HepG2 (cell line): ENCODE data around the gene WNK2. TPM values are rescaled to one million over a fixed set of nuclear protein-coding genes. Genes with fewer than 3 reads are reported as not detected.

Experiments used
- ATAC-seq: fragments of 200-7000 bp; cut with Tn5 transposase; 3 replicates; pipeline ENCODE4 v1.9.1; 2020; ENCODE audit warnings: mild to moderate bottlenecking, moderate library complexity
- BruUV-seq: library from RNA; stranded (reverse); fragments of 400-500 nt; replicated peaks from 2 replicates; lab custom pipeline; 2021; lab: Mats Ljungman, UMichigan
- CTCF ChIA-PET: fragments of 300-600 bp; formaldehyde crosslinking; extraction: SDS; loops from one replicate; lab custom pipeline; 2021; ENCODE audit warnings: low total read pairs, inconsistent platforms, low intra/inter-chr PET ratio; lab: Yijun Ruan, JAX
- POLR2A ChIA-PET: fragments of 350-600 bp; sonication (Branson Sonifier 250); formaldehyde crosslinking; loops from one replicate; lab custom pipeline; 2020; ENCODE audit warnings: antibody characterized with exemption, inconsistent platforms; lab: Yijun Ruan, JAX
- DNase-seq: peaks from one replicate; pipeline ENCODE4 v3.0.0-alpha.2; 2015; ENCODE audit warnings: low spot score
- FAIRE-seq: peaks from 3 replicates; lab custom pipeline; 2011; peaks lifted over from hg19 to GRCh38; lab: Jason Lieb, UNC
- H2AFZ ChIP-seq: one replicate; pipeline ENCODE4 v1.6.1; 2011; ENCODE audit warnings: low read length, inconsistent platforms
- H3K27ac ChIP-seq: fragments of 300-600 bp; 3 replicates; pipeline ENCODE4 v1.8.0; 2011; ENCODE audit warnings: mixed run types, mild to moderate bottlenecking, mixed read lengths, low read length, inconsistent platforms; ENCODE audit not compliant: insufficient read depth; ENCODE audit errors: extremely low read length
- H3K27me3 ChIP-seq, 2 experiments: fragments of 200-600 bp in 1 of 2; 2 replicates in 1 of 2; 3 replicates in 1 of 2; pipeline versions ENCODE4 v1.6.0 to v1.8.0; 2011; ENCODE audit warnings: low read length in 2 of 2, mild to moderate bottlenecking in 2 of 2, moderate library complexity in 2 of 2, inconsistent platforms in 1 of 2; ENCODE audit not compliant: insufficient read depth in 2 of 2, control insufficient read depth in 1 of 2
- H3K36me3 ChIP-seq, 2 experiments: fragments of 200-600 bp in 1 of 2; replicated peaks in 1 of 2; 2 replicates in 1 of 2; 3 replicates in 1 of 2; pipeline versions ENCODE4 v1.5.1 to v1.8.0; 2011; ENCODE audit warnings: low read length in 2 of 2, inconsistent platforms in 1 of 2; ENCODE audit not compliant: insufficient read depth in 2 of 2, control insufficient read depth in 1 of 2
- H3K4me1 ChIP-seq: 2 replicates; pipeline ENCODE4 v1.5.1; 2012; ENCODE audit warnings: low read length, inconsistent platforms; ENCODE audit not compliant: insufficient read depth
- H3K4me2 ChIP-seq: 2 replicates; pipeline ENCODE4 v1.6.0; 2011; ENCODE audit warnings: low read depth, low read length, inconsistent platforms
- H3K4me3 ChIP-seq, 3 experiments: fragments of 200-600 bp in 1 of 3; sonication (generic), shearing (Covaris generic) in 1 of 3; replicated peaks in 1 of 3; 2 replicates each; pipeline ENCODE4 v1.5.1; 2011 to 2016; ENCODE audit warnings: low read length in 3 of 3, inconsistent platforms in 2 of 3, low read depth in 2 of 3, mild to moderate bottlenecking in 2 of 3, control low read depth in 1 of 3, mixed read lengths in 1 of 3; ENCODE audit not compliant: insufficient read depth in 1 of 3
- H3K79me2 ChIP-seq: one replicate; pipeline ENCODE4 v1.6.1; 2011; ENCODE audit warnings: low read length, inconsistent platforms; ENCODE audit not compliant: insufficient read depth
- H3K9ac ChIP-seq: 2 replicates; pipeline ENCODE4 v1.6.0; 2011; ENCODE audit warnings: mild to moderate bottlenecking, low read depth, low read length, inconsistent platforms; ENCODE audit not compliant: insufficient read depth
- H3K9me3 ChIP-seq: 2 replicates; pipeline ENCODE4 v1.5.1; 2012; ENCODE audit warnings: mild to moderate bottlenecking, low read length
- H4K20me1 ChIP-seq: 2 replicates; pipeline ENCODE4 v1.6.0; 2011; ENCODE audit warnings: inconsistent platforms, mild to moderate bottlenecking, low read length, moderate library complexity; ENCODE audit not compliant: insufficient read depth
- CREB3 ChIP-seq: sonication (generic); formaldehyde crosslinking; IDR thresholded peaks from 2 replicates; pipeline ENCODE4 v1.5.0; 2020; ENCODE audit warnings: missing genetic modification reagents
- HNF4A ChIP-seq: sonication (generic); formaldehyde crosslinking; IDR thresholded peaks from 2 replicates; pipeline ENCODE4 v1.4.0; 2020; ENCODE audit warnings: missing genetic modification reagents
- MXI1 ChIP-seq: IDR thresholded peaks from 3 replicates; pipeline ENCODE4 v1.6.1; 2012; ENCODE audit warnings: low read depth, low read length, inconsistent platforms, borderline replicate concordance
- SOX5 ChIP-seq: IDR thresholded peaks from 2 replicates; pipeline ENCODE4 v1.6.1; 2016; ENCODE audit warnings: borderline replicate concordance
- ZNF788 ChIP-seq: sonication (generic); formaldehyde crosslinking; IDR thresholded peaks from 2 replicates; pipeline ENCODE4 v1.5.0; 2020; ENCODE audit warnings: mild to moderate bottlenecking, missing genetic modification reagents, borderline replicate concordance
- WGBS: methylation state at CpG from one replicate; pipeline ENCODE4 v1.1.6; 2017; ENCODE audit warnings: low lambda C conversion rate; 5-methylcytosine and 5-hydroxymethylcytosine counted together
- in situ Hi-C: cut with HindIII; loops from 2 replicates; pipeline ENCODE4 v1.10.0; 2017; ENCODE audit warnings: low pct_unique_long_range_greater_than_20kb; ENCODE audit not compliant: extremely low pct_ligation_motif_present
- intact Hi-C: fragments of 100-400 bp; cut with micrococcal nuclease; formaldehyde crosslinking; loops from one replicate; pipeline ENCODE4 v1.10.0; 2022; ENCODE audit not compliant: unreplicated experiment
- polyA plus RNA-seq, 8 experiments: library from polyadenylated mRNA; depleted of rRNA in 3 of 8; stranded (reverse) in 7 of 8; unstranded in 1 of 8; fragments of >200 nt; fragmentation: Illumina TruSeq in 4 of 8; extraction: Trizol in 4 of 8; gene quantifications; 2 replicates each; pipeline versions ENCODE4 v1.2.1 to v1.2.3, GENCODE V29; 2011 to 2016; ENCODE audit warnings: low read depth in 4 of 8, missing spikeins in 1 of 8, mixed read lengths in 1 of 8; ENCODE audit not compliant: insufficient read depth in 1 of 8
- total RNA-seq, 5 experiments: library from RNA; depleted of rRNA; stranded (reverse); fragments of >200 nt; fragmentation: Illumina TruSeq; extraction: Trizol; gene quantifications; 2 replicates each; pipeline ENCODE4 v1.2.3, GENCODE V29; 2016; ENCODE audit warnings: low read depth in 1 of 5

The WNK2 gene
- total and polyA plus RNA-seq, 2 of the 13 experiments (the other 11 are each of a cell fraction or from before 2014, with no cell fraction given) = 10.5 to 12.0 TPM

GRCh38 chr9:93325307-93326035, 141.5 kb downstream of the WNK2 start:
- in situ Hi-C loops = no loop called here
- H3K27ac ChIP-seq = no peak overlapping the region
- WGBS = 62% methylated on average over 12 of the region's 22 CpGs

GRCh38 chr9:93326056-93326455, 142.1 kb downstream of the WNK2 start:
- Histone ChIP-seq H3K4me2 (peak overlapping the region; percentile 48), H3K4me3 (peak overlapping the region in 1 of 3 experiments; percentile 7; a peak in 1 of 6 replicates), H3K27ac (no peak overlapping the region), H3K4me1 (peaks cover 63% of the 10 kb centered on the region), H3K36me3 (no peaks in the 10 kb centered on the region), H3K27me3 (peaks cover 0 to 1% of the 10 kb centered on the region in 2 experiments; a peak in 1 of 5 replicates), H4K20me1 (no peaks in the 10 kb centered on the region), H2AFZ (no peak overlapping the region), H3K9me3 (no peaks in the 10 kb centered on the region), H3K79me2 (no peaks in the 10 kb centered on the region), H3K9ac (no peak overlapping the region)
- in situ Hi-C loops (no loop called here), intact Hi-C loops (no loop called here)
- ChIA-PET CTCF (no interaction called here), POLR2A (interaction anchor here (1.3 kb wide), 1 partner anchor 27 kb away, joined by 4 read pairs; no protein-coding TSS in a partner anchor)
- BruUV-seq = no TSS peak
- TF ChIP-seq MXI1 (no peak), HNF4A (CRISPR knock-in tag) (0 out of 2 replicates have a peak, but pooled peaks have one; percentile 16)
- DNase-seq (no peak), FAIRE-seq (no peak), ATAC-seq (no peak; the same call in 2 of the 3 replicates)
- 22% methylated on average over 7 of the region's 9 CpGs for WGBS

More at GRCh38 chr9:93325307-93326035, 141.5 kb downstream of the WNK2 start:
- Histone ChIP-seq H3K79me2 (no peaks in the 10 kb centered on the region), H3K9me3 (no peaks in the 10 kb centered on the region), H3K4me1 (peaks cover 57% of the 10 kb centered on the region), H3K4me2 (peak overlapping the region; percentile 48), H3K27me3 (peaks cover 0 to 1% of the 10 kb centered on the region in 2 experiments; a peak in 1 of 5 replicates), H3K36me3 (no peaks in the 10 kb centered on the region), H4K20me1 (no peaks in the 10 kb centered on the region), H2AFZ (no peak overlapping the region), H3K9ac (no peak overlapping the region), H3K4me3 (peak overlapping the region in 1 of 3 experiments; percentile 6; a peak in 1 of 6 replicates)
- BruUV-seq = no TSS peak
- TF ChIP-seq ZNF788 (CRISPR knock-in tag) = no peak
- no peak for TF ChIP-seq SOX5
- no peak for TF ChIP-seq CREB3 (CRISPR knock-in tag)
- FAIRE-seq (no peak), ATAC-seq (peak; percentile 7), DNase-seq (no peak)
- ChIA-PET CTCF (no interaction called here), POLR2A (interaction anchor here (1.3 kb wide), 1 partner anchor 26 kb away, joined by 4 read pairs; no protein-coding TSS in a partner anchor)
- intact Hi-C loops = no loop called here
